ENCODE data around the gene CCDC28B.

The CCDC28B gene

GRCh38 chr1:32208891-32209328, 8.5 kb downstream of the CCDC28B start, which contains the start of gene DCDC2B:
Gene DCDC2B (plus strand): TSS chr1:32209089. CDS start chr1:32209094, 5 bp downstream.
- no peak within 1 kb of the TSS for H3K4me3 ChIP-seq (ENCODE audit: low read length)
- no peak for TF ChIP-seq CTCF (conservative IDR thresholded peaks at IDR 0.05; ENCODE audit: low read length)
- DNase-seq (ENCODE audit: low read depth), result peak; percentile 38

GRCh38 chr1:32215629-32216480, 15.5 kb downstream of the CCDC28B start:
- TF ChIP-seq CTCF (conservative IDR thresholded peaks at IDR 0.05; ENCODE audit: low read length), result peak; percentile 86
- no peak overlapping the region for H3K4me3 ChIP-seq (ENCODE audit: low read length)
- peak; percentile 64 for DNase-seq (ENCODE audit: low read depth)

- DNase-seq (ENCODE audit: low read depth), result no peak
- TF ChIP-seq CTCF (conservative IDR thresholded peaks at IDR 0.05; ENCODE audit: low read length), result no peak
- H3K4me3 ChIP-seq (ENCODE audit: low read length), result no peak overlapping the region
These were observed 16.2 kb downstream of the CCDC28B start for GRCh38 chr1:32216566-32216965.

- peak; percentile 15; the same call in 1 of the 2 replicates for TF ChIP-seq CTCF (conservative IDR thresholded peaks at IDR 0.05; ENCODE audit: low read length)
- no peak overlapping the region for H3K4me3 ChIP-seq (ENCODE audit: low read length)
- peak; percentile 92 for DNase-seq (ENCODE audit: low read depth)
These were observed 18.6 kb downstream of the CCDC28B start for GRCh38 chr1:32219022-32219421.

- no peak for DNase-seq (ENCODE audit: low read depth)
- TF ChIP-seq CTCF (conservative IDR thresholded peaks at IDR 0.05; ENCODE audit: low read length), result no peak
- peak overlapping the region; percentile 96 for H3K4me3 ChIP-seq (ENCODE audit: low read length)
These were observed 20.6 kb downstream of the CCDC28B start for GRCh38 chr1:32220746-32221580.

GRCh38 chr1:32221581-32221979, 21.2 kb downstream of the CCDC28B start:
- TF ChIP-seq CTCF (conservative IDR thresholded peaks at IDR 0.05; ENCODE audit: low read length), result no peak
- H3K4me3 ChIP-seq (ENCODE audit: low read length), result peak overlapping the region; percentile 96
- no peak for DNase-seq (ENCODE audit: low read depth)

Data from AG10803 (cell line).